Measurements from ENCODE around the gene RIC8B.

GRCh38 chr12:106766393-106766826 is 8.1 kb upstream of the RIC8B start:
- no peak for TF ChIP-seq CTCF (conservative IDR thresholded peaks at IDR 0.05; ENCODE audit: low read length)
- TF ChIP-seq EZH2phosphoT487 (IDR thresholded peaks at IDR 0.05; ENCODE audit: borderline replicate concordance), result no peak
